ENCODE data around the gene ARHGEF5.
"Not testable (repeated sequence)": the region's sequence is repeated elsewhere in the genome, so short reads cannot be mapped to it uniquely, and the experiment has no call there.

DNA sequence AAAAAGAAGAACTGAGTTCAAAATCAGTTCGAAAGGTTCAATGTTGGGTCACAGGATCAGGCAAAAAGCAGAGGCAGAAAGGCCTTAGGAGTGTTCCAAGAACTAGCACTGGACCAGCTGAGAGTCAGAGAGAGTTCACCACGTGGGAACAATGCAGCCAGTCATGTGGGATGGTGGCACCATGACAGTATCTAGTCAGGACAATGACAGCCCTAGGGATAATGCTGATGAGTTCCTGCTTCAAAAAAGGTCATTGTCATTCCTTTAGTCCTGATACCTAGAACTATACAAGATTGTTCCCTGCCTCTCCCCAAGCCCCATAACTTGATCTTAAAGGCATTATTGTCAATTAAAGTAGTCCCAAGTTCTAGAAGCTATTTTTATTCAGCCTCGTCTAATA, 3.5 kb upstream of the ARHGEF5 start:
- TF ChIP-seq, protein P1, sequence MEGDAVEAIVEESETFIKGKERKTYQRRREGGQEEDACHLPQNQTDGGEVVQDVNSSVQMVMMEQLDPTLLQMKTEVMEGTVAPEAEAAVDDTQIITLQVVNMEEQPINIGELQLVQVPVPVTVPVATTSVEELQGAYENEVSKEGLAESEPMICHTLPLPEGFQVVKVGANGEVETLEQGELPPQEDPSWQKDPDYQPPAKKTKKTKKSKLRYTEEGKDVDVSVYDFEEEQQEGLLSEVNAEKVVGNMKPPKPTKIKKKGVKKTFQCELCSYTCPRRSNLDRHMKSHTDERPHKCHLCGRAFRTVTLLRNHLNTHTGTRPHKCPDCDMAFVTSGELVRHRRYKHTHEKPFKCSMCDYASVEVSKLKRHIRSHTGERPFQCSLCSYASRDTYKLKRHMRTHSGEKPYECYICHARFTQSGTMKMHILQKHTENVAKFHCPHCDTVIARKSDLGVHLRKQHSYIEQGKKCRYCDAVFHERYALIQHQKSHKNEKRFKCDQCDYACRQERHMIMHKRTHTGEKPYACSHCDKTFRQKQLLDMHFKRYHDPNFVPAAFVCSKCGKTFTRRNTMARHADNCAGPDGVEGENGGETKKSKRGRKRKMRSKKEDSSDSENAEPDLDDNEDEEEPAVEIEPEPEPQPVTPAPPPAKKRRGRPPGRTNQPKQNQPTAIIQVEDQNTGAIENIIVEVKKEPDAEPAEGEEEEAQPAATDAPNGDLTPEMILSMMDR (IDR thresholded peaks at IDR 0.05) = not testable (repeated sequence)
- not testable (repeated sequence) for TF ChIP-seq EZH2 (IDR thresholded peaks at IDR 0.05; ENCODE audit: borderline replicate concordance, insufficient read depth, low read depth, low read length, poor library complexity, severe bottlenecking)
